GM21825 (cell line): ENCODE measurements around the gene PYCR2.
"Not testable (repeated sequence)": the region's sequence is repeated elsewhere in the genome, so short reads cannot be mapped to it uniquely, and the experiment has no call there.

Experiments used
- ATAC-seq: cut with Tn5 transposase; IDR thresholded peaks from one replicate; pipeline ENCODE4 v1.9.1; 2021; ENCODE audit warnings: mild to moderate bottlenecking, moderate library complexity; ENCODE audit not compliant: unreplicated experiment

PYCR2 gene

GRCh38 chr1:225892307-225892706 lies 31.7 kb downstream of the PYCR2 start:
- ATAC-seq, result no peak

- ATAC-seq, result no peak
Observed at GRCh38 chr1:225891229-225891972, 32.6 kb downstream of the PYCR2 start.

- ATAC-seq, result no peak
Observed at GRCh38 chr1:225890346-225891228, 33.5 kb downstream of the PYCR2 start.

GRCh38 chr1:225889743-225890142 lies 34.3 kb downstream of the PYCR2 start:
- ATAC-seq, result no peak

GRCh38 chr1:225888898-225889601 lies 35.0 kb downstream of the PYCR2 start, which contains the start of gene LEFTY1:
Gene LEFTY1 (minus strand): TSS chr1:225889146. CDS start chr1:225889066, 80 bp downstream.
- ATAC-seq, result no peak

- no peak for ATAC-seq
Observed at GRCh38 chr1:225888289-225888897, 35.7 kb downstream of the PYCR2 start.

- not testable (repeated sequence) for ATAC-seq
Observed at GRCh38 chr1:225887554-225888288, 36.3 kb downstream of the PYCR2 start.

GRCh38 chr1:225887030-225887314 lies 37.1 kb downstream of the PYCR2 start:
- ATAC-seq, result no peak

- ATAC-seq, result no peak
Observed at GRCh38 chr1:225886159-225887029, 37.7 kb downstream of the PYCR2 start.

- ATAC-seq, result no peak
Observed at GRCh38 chr1:225885336-225885735, 38.7 kb downstream of the PYCR2 start.

GRCh38 chr1:225883616-225884265 lies 40.3 kb downstream of the PYCR2 start:
- no peak for ATAC-seq

- ATAC-seq, result peak; percentile 17
Observed at GRCh38 chr1:225882694-225883615, 41.1 kb downstream of the PYCR2 start.

GRCh38 chr1:225881959-225882693 lies 41.9 kb downstream of the PYCR2 start, which contains the start of gene TMEM63A:
Gene TMEM63A (minus strand): TSS chr1:225882380. CDS start chr1:225877580, 4,800 bp downstream.
- peak; percentile 64 for ATAC-seq

GRCh38 chr1:225881081-225881958 lies 42.7 kb downstream of the PYCR2 start:
- ATAC-seq, result no peak

GRCh38 chr1:225880636-225881035 lies 43.4 kb downstream of the PYCR2 start:
- no peak for ATAC-seq

GRCh38 chr1:225880222-225880588 lies 43.8 kb downstream of the PYCR2 start:
- no peak for ATAC-seq
